KBM-7 (cell line): Measurements from ENCODE around the gene GFM1.

Source experiments
- DNase-seq: peaks from one replicate; pipeline ENCODE4 v3.0.0-alpha.2; 2015
- in situ Hi-C: fragments of 300-500 bp; cut with MboI; formaldehyde crosslinking; loops from 2 replicates; pipeline ENCODE4 v1.14.3; 2020; ENCODE audit warnings: low sequenced_read_pairs, low pct_unique_long_range_greater_than_20kb, mixed read lengths

GFM1 gene

DNA sequence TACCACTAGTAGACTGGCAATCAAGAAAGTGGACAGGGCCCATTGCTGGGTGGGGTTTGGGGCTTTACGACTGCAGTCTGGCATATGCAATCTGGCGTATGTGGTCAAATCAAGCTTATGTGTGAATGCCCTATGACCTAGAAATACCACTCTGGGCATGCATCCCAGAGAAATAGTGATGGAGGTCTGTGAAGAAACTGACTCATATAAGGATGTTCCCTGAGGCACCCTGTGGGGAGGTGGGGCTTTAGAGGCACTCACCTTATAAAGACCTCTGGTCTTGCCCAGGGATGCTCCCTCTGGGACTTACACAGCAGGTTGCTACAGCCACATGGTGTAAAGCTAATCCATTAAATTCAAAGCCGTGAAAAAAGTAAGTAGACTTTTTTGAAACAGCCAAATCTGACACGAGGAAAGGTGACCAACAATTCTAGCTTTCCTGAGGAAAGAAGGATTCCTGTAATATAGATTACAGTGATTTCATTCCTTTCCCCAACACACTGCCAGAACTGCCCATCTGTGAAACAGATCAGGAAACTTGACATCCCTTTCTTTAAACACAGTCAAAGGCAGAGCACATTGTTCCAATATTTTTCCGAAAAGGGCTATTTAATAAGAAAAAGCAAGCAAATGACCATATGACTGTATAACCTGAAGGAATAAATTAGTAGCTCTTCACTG is 74.3 kb downstream of the GFM1 start:
- DNase-seq = no peak
- in situ Hi-C loops = no loop called here

DNA sequence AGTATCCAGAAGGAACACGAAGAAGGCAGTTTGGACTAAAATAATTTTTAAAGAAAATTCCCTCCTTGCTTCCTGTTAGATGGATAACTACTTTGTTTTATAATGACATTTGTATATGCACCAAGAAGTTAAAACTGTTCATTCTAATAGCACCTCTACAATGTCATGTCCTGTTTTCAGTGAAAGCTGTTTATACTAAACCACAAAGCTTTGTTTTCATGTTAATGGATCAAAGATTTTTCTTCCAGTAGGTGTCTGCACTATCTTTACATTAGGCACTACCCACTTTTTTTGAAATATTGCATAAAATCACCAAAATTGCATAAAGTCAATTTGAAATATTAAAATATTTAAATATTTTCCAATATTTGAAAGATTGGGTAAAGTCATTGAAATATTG is 77.8 kb downstream of the GFM1 start:
- in situ Hi-C loops = no loop called here
- DNase-seq = no peak

DNA sequence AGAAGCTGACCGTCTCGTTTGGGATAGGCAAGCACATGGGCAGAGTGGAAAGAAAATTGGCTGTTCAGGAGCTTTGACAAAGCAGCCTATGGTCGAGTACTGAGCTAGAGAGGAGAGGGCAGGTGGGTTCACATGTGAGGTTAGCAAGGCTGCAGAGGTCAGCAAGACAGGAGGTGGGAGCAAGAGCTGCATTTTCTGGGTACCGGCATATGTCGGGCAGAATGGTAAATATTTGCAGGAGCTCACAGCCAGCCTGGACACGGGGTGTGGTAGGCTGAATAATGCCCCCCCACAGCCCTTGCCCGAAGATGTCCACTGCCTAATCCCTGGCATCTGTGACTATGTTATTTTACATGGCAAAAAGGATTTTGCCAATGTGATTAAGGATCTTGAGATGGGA is 79.7 kb downstream of the GFM1 start:
- in situ Hi-C loops = no loop called here

DNA sequence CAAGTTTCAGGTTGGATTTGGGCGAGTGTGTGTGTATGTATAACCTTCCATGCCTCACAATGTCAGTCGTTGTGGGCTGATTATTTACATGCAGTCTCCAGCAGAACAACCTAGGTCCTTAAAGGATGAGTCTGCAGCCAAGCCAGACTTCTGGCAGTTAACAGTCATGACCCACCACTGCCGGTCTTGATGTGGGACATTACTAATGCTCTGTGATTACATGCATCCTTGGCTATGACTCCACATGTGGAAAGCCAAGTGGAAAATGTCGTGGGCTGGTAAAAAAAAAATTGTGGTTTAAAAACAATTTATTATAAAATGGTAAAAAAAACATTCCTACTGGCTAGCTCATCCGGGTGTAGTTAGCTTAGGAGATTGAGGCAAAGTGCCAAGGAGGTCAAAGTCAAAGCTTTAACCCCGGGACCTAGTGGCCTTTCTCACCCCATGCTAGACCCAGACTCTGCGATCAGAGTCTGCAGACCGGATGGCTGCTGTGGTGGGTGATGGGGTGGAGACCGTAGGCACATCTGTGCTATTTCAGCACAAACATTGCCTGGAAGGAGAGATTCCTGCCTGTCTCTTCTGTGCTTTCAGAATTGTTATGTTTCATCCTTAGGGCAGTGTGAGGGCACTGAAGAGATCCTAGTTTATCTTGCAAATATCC is 81.2 kb downstream of the GFM1 start:
- DNase-seq = no peak
- in situ Hi-C loops = no loop called here

More for the DNA sequence above, 79.7 kb downstream of the GFM1 start:
- DNase-seq = no peak

DNA sequence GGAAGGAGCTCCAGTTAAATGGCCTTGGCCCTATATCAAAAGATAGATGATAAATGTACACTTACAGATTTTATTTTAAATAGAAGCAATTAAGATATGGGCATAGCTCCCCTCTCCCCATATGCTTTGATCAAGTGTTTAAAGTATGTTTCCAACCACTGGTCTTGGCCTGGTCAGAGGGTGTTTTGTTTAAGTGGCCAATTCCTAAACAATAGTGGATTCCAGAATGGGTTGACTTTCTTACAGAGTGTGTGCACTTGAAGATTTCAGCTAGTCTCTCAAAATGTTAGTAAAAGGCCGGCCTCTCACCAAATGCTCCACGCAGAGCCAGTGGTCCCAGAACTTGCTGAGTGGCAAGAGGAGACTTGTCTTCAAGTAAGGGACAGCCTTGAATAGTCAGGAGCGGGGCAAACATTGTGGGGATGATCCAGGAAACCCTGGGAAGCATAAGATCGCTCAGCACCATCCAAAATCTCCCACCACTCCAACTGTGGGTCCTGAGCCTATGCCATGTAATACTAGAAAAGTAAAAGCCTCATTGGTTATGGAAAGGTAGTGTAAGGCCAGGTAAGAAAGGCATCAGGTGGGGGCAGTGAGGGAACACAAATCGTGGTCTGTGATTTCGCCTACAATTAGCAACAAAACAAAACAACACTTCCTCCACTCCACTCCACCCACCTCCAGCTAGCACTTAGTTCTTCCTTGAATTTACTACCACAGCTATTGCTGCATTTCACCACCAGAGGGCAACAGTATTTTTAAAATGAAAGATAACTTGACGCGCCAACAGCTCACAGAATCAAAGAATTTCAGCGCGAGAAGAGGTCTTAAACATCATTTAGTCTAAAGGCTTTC is 83.1 kb downstream of the GFM1 start:
- in situ Hi-C loops = no loop called here
- DNase-seq = peak; percentile 79

DNA sequence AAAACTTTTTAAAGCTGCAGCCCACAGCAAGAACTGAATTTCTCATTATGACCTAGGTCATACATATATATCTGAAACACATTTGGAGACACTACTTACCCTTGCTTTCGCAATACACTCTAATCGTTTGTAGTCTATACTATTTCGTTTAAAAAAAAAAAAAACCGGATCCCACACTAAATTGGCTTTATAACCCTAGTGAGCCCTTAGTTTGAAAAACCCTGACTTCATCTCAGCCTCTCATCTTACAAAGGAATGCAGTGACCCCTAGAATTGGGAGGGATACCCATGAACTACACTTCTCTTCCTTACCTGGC is 83.7 kb downstream of the GFM1 start:
- DNase-seq = no peak
- in situ Hi-C loops = no loop called here

DNA sequence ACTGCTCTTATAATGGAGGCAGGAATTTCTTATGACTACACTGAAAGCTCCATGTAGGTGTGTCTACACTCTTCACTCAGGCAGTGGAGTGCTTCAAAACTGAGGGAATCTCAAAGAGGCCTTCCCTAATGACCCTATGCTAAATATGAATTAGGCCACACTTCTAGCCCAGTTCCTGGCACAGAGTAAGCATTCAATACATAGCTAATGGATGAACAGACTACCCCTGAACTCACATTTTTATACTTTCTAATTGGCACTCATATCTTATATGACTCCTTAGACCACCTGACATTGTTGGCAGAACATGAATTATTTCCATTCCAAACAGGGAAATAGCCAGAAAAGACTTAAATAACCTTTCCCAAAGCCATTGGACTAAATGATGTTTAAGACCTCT is 84.5 kb downstream of the GFM1 start:
- in situ Hi-C loops = no loop called here
- no peak for DNase-seq

DNA sequence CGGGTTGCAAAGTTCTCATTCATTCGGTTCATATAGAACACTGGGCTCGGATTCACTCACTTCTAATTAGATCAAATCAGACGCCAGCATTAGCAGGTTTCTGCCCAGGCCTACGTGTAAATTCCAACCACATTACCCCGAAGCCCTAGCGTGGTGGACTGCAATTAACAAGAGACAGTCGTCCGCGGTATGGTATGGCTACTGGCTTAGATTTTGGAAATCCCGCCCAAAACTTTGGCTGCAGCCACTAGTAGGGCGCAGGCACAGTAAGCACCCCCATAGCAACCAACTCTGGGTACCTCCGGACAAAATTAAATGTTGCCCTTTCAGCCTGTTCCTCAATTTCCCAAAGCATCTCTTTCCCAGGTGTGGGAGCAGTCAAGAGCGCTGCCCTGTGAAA is 87.2 kb downstream of the GFM1 start:
- DNase-seq = no peak
- in situ Hi-C loops = no loop called here

DNA sequence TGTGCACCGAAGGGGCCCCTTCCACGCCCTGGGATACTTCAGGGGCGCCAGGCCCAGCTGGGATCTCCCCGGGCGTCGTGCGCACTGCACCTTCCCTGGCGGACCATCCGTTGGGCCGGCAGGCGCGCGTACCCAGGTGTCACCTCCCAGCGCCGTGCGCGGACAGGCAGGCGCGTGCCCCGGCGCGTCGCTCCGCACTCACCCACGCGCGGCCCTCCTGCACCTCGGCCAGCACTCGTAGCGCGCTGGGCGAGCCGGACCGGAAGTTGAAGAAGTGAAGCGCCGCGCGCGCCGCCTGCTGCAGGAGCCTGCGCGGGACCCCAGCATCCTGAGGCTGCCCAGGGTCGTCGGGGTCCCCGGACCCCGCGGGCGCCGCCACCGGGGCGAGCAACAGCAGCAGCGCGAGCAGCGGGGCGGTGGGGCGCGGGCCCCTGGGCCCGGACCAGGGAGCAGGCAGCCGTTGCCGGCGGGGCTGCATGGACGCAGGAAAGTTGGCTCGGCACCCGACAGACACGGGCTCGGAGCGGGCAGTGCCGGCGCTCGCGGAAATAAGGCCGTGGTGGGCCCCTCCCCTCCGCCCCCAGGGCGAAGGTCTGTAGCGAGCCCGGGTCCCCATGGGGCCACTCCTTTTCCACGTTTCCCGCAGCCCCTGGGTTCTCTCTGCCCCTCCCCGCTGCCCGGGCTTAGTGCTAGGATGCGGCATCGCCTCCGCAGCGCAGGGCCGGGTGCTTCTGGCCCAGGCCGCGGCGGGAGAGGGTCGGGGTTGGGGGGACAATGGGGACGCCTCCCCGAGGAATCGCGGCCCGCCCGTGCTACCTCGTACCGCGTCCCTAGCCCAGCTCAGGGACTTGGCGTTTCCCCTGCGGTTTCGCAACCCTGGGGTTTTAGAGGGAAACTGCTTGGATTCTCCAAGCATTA is 87.9 kb downstream of the GFM1 start, which contains the start of gene RARRES1:
RARRES1 (minus strand) TSS at position 520 of the 918 bp plus-strand sequence; CDS start at position 478, 42 bp downstream.
- in situ Hi-C loops = no loop called here
- no peak for DNase-seq

DNA sequence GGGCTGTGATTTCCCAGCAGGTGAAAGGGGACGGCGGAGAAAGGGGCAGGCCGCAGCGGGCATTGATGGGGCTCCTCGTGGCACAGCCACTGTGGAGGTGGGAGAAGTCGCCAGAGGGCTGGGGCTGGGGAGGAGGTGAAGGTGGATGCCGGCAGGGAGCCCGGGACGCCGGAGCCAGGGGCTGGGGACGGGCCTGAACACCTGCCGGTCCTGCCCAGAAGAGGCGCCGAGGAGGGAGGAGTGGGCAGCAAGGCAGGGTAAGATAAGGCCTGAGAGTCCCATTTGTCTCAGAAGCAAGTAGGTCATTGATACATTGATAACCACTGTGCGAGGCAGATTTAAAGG is 88.5 kb downstream of the GFM1 start:
- DNase-seq = no peak
- in situ Hi-C loops = no loop called here

DNA sequence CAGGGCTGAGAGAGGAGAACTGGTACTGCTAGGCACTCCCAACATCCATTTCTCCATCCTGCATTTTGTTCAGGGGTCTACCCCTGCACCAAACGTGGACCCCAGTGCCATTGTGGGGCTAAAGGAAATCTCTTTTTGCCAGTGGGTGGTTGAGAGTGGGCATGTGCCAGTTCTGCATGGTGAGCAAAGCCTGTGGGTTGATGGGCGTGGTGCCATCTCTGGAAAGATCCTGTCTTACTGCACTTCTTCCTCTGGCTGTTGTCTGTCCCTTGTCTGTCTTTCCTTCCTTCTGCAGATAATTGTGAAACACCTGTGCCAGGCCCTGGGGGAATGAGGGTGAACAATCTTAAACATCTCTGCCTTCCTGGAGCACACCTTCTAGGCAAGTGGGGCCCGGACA is 89.3 kb downstream of the GFM1 start:
- in situ Hi-C loops = no loop called here
- DNase-seq = no peak

DNA sequence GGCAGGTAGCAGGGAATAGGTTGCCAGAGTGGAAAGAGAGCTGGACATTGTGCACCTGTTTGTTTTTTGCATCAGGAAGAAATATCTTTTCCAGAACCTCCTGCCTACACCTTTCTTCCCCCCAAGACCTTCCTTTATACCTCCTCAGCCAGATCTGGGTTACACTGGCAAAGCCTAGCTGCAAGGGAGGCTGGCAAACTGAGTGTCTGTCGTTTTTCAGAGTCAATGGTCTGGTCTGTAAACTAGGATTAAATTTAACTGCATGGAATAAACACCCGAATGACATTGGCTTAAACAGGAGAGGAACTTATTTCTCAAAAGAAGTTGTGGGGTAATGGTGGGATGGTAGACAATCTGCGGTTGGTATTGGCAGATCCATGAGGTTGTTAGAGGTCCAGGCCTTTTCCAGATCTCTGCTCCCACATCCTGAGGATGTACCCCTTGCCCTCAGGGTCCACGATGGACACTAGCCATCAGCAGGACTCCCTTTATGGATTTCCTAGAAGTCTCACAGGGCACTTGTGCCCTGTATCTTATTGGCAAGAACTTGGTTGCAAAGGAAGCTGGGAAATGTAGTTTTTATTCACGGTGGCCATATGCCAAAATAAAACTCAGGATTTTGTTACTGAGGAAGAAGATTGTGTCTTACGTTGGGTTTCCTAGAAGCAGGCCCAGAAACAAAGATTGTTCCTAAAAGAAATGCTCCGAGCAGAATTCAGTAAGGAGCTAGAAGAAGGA is 91.1 kb downstream of the GFM1 start:
- in situ Hi-C loops = no loop called here
- no peak for DNase-seq

DNA sequence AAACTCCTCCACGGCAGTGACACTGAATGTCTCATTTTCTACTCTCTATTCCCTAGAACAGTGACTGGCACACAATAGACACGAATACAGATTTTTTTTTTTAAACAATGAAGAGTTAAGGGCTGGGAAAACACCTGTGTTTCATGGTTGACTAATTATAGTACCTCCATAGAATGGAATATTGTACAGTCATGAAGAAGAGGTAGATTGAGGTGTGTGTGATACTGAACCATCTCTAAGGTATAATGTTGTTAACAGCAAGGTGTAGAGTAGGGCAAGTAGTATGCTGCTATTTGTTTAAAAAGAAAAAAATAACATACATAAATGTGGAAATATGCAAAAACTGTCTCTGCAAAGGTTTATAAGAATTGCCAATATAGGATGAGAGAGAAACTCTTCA is 93.1 kb downstream of the GFM1 start:
- in situ Hi-C loops = no loop called here
- no peak for DNase-seq

DNA sequence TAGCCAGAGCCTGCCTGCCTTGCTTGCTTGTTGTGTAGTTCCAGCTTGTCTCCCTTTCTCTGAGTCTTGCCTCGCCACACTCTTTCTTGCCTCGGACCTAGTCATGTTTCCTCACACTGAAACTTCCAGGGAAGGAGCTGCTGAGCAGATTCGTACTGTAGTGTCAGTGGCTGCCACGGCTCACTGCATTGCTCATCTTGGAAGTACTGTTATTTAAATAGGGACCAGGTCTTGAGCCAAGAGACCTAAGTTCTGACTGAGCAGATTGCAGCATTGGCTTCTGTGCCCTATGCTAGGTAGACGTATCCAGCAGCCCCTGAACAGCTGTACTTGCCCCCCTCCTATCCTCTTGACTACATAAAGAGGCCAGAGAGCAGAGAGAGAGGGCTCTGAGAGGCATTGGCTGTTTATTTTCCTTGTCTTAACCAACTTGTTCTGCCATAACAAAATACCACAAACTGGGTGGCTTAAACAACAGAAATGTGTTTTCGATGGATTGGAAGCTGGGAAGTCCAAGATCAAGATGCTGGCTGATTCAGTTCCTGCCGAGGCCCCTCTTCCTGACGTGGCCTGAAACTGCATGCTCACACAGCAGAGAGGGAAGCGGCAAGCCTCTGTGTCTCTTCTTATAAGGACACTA is 93.8 kb downstream of the GFM1 start:
- in situ Hi-C loops = no loop called here
- DNase-seq = no peak

DNA sequence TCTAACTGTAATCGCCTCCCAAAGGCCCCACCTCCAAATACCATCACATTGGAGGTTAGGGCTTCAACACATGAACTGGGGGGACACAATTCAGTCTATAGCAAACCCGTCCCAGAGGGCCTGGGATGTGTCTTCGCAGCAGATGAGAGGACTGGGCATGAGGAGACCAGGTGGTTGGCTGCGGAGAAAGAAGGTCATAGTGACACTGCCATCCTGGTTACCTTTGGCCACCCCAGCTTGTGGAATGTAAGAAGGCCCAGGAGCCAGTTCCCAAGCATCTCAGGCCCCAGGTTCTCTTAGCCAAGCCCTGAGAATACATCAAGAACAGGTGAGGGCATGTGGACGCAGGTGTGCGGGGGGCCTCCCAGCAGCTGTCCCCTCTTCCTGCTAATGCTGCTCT is 94.3 kb downstream of the GFM1 start:
- in situ Hi-C loops = no loop called here
- no peak for DNase-seq

DNA sequence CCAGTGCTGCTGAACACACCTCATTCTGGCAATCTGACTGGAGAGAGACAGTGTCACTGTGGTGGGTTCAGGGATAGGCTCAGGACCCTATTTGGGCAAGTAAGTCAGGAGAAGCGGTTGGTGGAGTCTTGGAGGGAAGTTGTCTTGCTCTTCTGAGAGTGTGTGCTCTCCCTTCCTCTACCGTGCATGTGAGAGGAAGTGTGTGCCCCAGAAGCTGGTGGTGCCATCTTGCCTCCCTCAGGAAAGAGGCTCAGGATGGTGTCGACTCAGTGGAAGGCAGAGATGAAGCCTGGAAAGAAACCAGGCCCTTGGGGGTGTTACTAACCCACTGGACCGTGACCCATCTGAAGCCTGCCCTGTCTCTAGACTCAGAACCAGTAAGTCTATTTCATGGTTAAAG is 94.8 kb downstream of the GFM1 start:
- in situ Hi-C loops = no loop called here
- no peak for DNase-seq

DNA sequence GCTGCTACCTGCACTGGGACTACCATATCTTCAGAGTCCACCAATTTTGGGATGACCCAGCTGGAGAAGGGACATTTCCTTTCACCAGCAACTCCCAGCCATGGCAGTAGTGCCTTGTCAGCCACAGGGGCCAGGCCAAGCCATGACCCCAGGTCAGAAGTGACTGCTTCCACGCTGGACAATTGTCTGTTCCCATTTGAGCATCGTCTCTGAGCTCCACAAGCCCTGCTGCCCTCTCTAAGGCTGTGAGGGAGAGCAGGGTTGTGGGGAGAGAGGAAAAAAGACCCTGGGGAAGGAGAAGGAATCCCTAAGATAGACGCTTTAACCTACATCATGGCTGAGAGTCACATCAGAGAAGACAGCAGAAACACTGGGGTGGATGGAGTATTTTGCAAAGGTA is 95.3 kb downstream of the GFM1 start:
- in situ Hi-C loops = no loop called here
- DNase-seq = no peak
